Gastrocnemius medialis (tissue), 4 donors: ENCODE results near the gene UGT1A8. TPM values are rescaled to one million over a fixed set of nuclear protein-coding genes. Genes with fewer than 3 reads are reported as not detected.

Experiments used
- ATAC-seq, 2 donors: fragments of 150-250 bp; one replicate each; pipeline ENCODE4 v1.9.1; 2016
- DNase-seq, 2 donors: peaks; one replicate each; pipeline ENCODE4 v3.0.0-alpha.2; 2019
- H3K27ac ChIP-seq, 4 donors: fragments of 200-600 bp; sonication (generic); 1 replicate in 1 of 4; 2 replicates in 3 of 4; pipeline ENCODE4 v1.5.1; 2016 to 2018; ENCODE audit warnings: mild to moderate bottlenecking in 2 of 4, moderate library complexity in 1 of 4
- H3K27me3 ChIP-seq, 3 donors: fragments of 200-600 bp; sonication (generic) in 2 of 3; 1 replicate in 1 of 3; 2 replicates in 2 of 3; pipeline versions ENCODE4 v1.5.1 to v1.6.0; 2016 to 2019; ENCODE audit warnings: mild to moderate bottlenecking in 1 of 3, moderate library complexity in 1 of 3
- H3K36me3 ChIP-seq, 2 donors: fragments of 200-600 bp; sonication (generic) in 1 of 2; one replicate each; pipeline ENCODE4 v1.5.1; 2017 to 2018
- H3K4me1 ChIP-seq, 2 donors: fragments of 200-600 bp; sonication (generic) in 1 of 2; one replicate each; pipeline ENCODE4 v1.5.1; 2016 to 2017; ENCODE audit warnings: mild to moderate bottlenecking in 2 of 2
- H3K4me3 ChIP-seq, 4 donors: fragments of 200-600 bp; sonication (generic) in 3 of 4; 1 replicate in 1 of 4; 2 replicates in 3 of 4; pipeline ENCODE4 v1.5.1; 2016 to 2019; ENCODE audit warnings: mild to moderate bottlenecking in 2 of 4
- H3K9me3 ChIP-seq, 3 donors: fragments of 200-600 bp; sonication (generic) in 2 of 3; 1 replicate in 1 of 3; 2 replicates in 2 of 3; pipeline ENCODE4 v1.5.1; 2016 to 2019
- CTCF ChIP-seq, 5 experiments: fragments of 450-650 bp in 3 of 5; fragments of 200-600 bp in 2 of 5; sonication (generic) in 2 of 5; IDR thresholded peaks in 4 of 5; conservative IDR thresholded peaks in 1 of 5; 1 replicate in 4 of 5; 2 replicates in 1 of 5; pipeline ENCODE4 v1.5.1; 2016 to 2019; ENCODE audit warnings: antibody characterized with exemption in 5 of 5, mild to moderate bottlenecking in 3 of 5, moderate library complexity in 3 of 5
- POLR2A ChIP-seq, 2 donors: fragments of 450-650 bp; IDR thresholded peaks; one replicate each; pipeline ENCODE4 v1.6.1; 2017; ENCODE audit warnings: antibody characterized with exemption in 2 of 2, mild to moderate bottlenecking in 2 of 2, moderate library complexity in 2 of 2
- in situ Hi-C, 4 donors: fragments of 200-750 bp; cut with MboI; loops; one replicate each; pipeline versions ENCODE4 v1.15.0 to v1.8.0; 2017; ENCODE audit warnings: low sequenced_read_pairs in 4 of 4
- intact Hi-C: fragments of 100-400 bp; cut with DNase I; formaldehyde crosslinking; loops from one replicate; pipeline ENCODE4 v1.15.1; 2023; ENCODE audit warnings: low total_unique reads
- total RNA-seq, 4 donors: library from RNA; depleted of rRNA; stranded (reverse); fragments of >200 nt; gene quantifications; one replicate each; pipeline versions ENCODE4 v1.1.0 to v1.2.3, GENCODE V29; 2016

Gene UGT1A8
- total RNA-seq, 4 donors from 2014 or later: not detected

GRCh38 chr2:233769260-233769659 lies 151.8 kb downstream of the UGT1A8 start:
- ATAC-seq (no peak), DNase-seq (no peak)
- H3K36me3 ChIP-seq: no peaks in the 10 kb centered on the region
- intact Hi-C loops (no loop called here), in situ Hi-C loops (no loop called here)
- H3K27me3 ChIP-seq: peaks cover 0 to 2% (median 0%) of the 10 kb centered on the region in 3 donors
- H3K4me3 ChIP-seq: no peak overlapping the region
- H3K4me1 ChIP-seq: no peaks in the 10 kb centered on the region
- TF ChIP-seq CTCF (IDR thresholded peaks at IDR 0.05 in 4 of 5, conservative IDR thresholded peaks at IDR 0.05 in 1 of 5) (no peak), POLR2A (IDR thresholded peaks at IDR 0.05) (no peak)
- H3K27ac ChIP-seq: no peak overlapping the region
- H3K9me3 ChIP-seq: no peaks in the 10 kb centered on the region

- in situ Hi-C loops: no loop called here
- TF ChIP-seq CTCF (IDR thresholded peaks at IDR 0.05 in 4 of 5, conservative IDR thresholded peaks at IDR 0.05 in 1 of 5): no peak
- no peak for TF ChIP-seq POLR2A (IDR thresholded peaks at IDR 0.05)
- H3K36me3 ChIP-seq: no peaks in the 10 kb centered on the region
- intact Hi-C loops: no loop called here
- no peak for ATAC-seq
- H3K4me3 ChIP-seq: no peak overlapping the region
- H3K4me1 ChIP-seq: no peaks in the 10 kb centered on the region
- no peaks in the 10 kb centered on the region for H3K9me3 ChIP-seq
- no peak overlapping the region for H3K27ac ChIP-seq
- peaks cover 0 to 2% (median 0%) of the 10 kb centered on the region in 3 donors for H3K27me3 ChIP-seq
- no peak for DNase-seq
Measured at GRCh38 chr2:233772153-233772552, 154.7 kb downstream of the UGT1A8 start.

- in situ Hi-C loops: no loop called here
- no peak for ATAC-seq
Measured at GRCh38 chr2:233772583-233772982, 155.2 kb downstream of the UGT1A8 start.

GRCh38 chr2:233773854-233774253 lies 156.4 kb downstream of the UGT1A8 start:
- no peak for DNase-seq
- in situ Hi-C loops (no loop called here), intact Hi-C loops (no loop called here)
- Histone ChIP-seq H3K27me3 (no peaks in the 10 kb centered on the region), H3K4me3 (no peak overlapping the region), H3K36me3 (no peaks in the 10 kb centered on the region), H3K4me1 (no peaks in the 10 kb centered on the region), H3K27ac (no peak overlapping the region), H3K9me3 (no peaks in the 10 kb centered on the region)
- ATAC-seq: no peak
- TF ChIP-seq CTCF (IDR thresholded peaks at IDR 0.05 in 4 of 5, conservative IDR thresholded peaks at IDR 0.05 in 1 of 5) (no peak), POLR2A (IDR thresholded peaks at IDR 0.05) (no peak)

More at GRCh38 chr2:233772583-233772982, 155.2 kb downstream of the UGT1A8 start:
- no peak for TF ChIP-seq CTCF (IDR thresholded peaks at IDR 0.05 in 4 of 5, conservative IDR thresholded peaks at IDR 0.05 in 1 of 5)
- TF ChIP-seq POLR2A (IDR thresholded peaks at IDR 0.05): no peak
- Histone ChIP-seq H3K9me3 (no peaks in the 10 kb centered on the region), H3K27me3 (peaks cover 0 to 2% (median 0%) of the 10 kb centered on the region in 3 donors), H3K27ac (no peak overlapping the region), H3K4me1 (no peaks in the 10 kb centered on the region), H3K4me3 (no peak overlapping the region), H3K36me3 (no peaks in the 10 kb centered on the region)
- intact Hi-C loops: no loop called here
- no peak for DNase-seq

- TF ChIP-seq POLR2A (IDR thresholded peaks at IDR 0.05) (no peak), CTCF (IDR thresholded peaks at IDR 0.05 in 4 of 5, conservative IDR thresholded peaks at IDR 0.05 in 1 of 5) (no peak)
- in situ Hi-C loops (no loop called here), intact Hi-C loops (no loop called here)
Measured at GRCh38 chr2:233775414-233775813, 158.0 kb downstream of the UGT1A8 start.

More at GRCh38 chr2:233775414-233775813, 158.0 kb downstream of the UGT1A8 start:
- ATAC-seq (no peak), DNase-seq (no peak)
- Histone ChIP-seq H3K36me3 (no peaks in the 10 kb centered on the region), H3K4me3 (no peak overlapping the region), H3K27me3 (no peaks in the 10 kb centered on the region), H3K4me1 (no peaks in the 10 kb centered on the region), H3K9me3 (no peaks in the 10 kb centered on the region), H3K27ac (no peak overlapping the region)
